Keratinocyte (primary cell): ENCODE data around the gene GNB1.

Source experiments
- EZH2 ChIP-seq: IDR thresholded peaks from one replicate; pipeline ENCODE4 v1.6.1; 2012; ENCODE audit warnings: inconsistent platforms, mild to moderate bottlenecking, low read length, moderate library complexity
- TF ChIP-seq, protein P1 (sequence below), 3 experiments: IDR thresholded peaks in 1 of 3; conservative IDR thresholded peaks in 1 of 3; optimal IDR thresholded peaks in 1 of 3; 2 replicates in 2 of 3; 3 replicates in 1 of 3; pipeline versions ENCODE3 to v1.5.1; 2011; ENCODE audit warnings: low read length in 3 of 3, mild to moderate bottlenecking in 3 of 3, moderate library complexity in 2 of 3, control low read depth in 1 of 3, inconsistent platforms in 1 of 3; ENCODE audit not compliant: insufficient read depth in 2 of 3; ENCODE audit errors: extremely low read depth in 1 of 3

DNA sequence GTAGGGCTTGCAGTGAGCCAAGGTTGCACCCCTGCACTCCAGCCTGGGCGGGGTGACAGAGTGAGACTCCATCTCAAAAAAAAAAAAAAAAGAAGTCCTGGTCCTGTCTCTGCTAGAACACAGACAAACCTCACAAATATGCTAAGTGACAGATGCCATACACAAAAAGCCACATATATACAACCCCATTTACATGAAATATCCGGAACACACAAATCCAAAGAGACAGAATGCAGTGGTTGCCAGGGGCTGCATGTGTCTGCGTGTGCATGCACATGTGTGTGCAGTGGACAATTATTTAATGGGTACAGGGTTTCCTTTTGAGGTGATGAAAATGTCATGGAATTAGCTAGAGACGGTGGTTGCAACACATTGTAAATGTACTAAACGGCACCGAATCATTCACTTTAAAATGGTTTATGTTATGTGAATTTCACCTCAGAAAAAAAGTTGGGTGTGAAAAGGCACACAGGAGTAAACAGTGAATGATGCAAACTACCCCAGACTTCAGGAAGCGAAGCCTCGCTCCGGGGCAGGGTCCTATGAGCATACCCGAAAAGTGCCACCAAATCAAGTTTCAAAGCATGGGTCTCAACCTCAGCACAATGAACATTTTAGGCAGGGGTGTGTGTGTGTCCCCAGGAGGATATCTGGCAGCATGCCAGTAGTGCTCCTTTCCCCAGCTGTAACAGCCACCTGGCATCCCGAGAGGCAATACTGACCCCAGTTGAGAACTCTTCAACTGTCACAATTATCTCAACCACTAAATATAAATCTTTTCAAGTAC is 48.3 kb downstream of the GNB1 start:
- TF ChIP-seq, protein P1, sequence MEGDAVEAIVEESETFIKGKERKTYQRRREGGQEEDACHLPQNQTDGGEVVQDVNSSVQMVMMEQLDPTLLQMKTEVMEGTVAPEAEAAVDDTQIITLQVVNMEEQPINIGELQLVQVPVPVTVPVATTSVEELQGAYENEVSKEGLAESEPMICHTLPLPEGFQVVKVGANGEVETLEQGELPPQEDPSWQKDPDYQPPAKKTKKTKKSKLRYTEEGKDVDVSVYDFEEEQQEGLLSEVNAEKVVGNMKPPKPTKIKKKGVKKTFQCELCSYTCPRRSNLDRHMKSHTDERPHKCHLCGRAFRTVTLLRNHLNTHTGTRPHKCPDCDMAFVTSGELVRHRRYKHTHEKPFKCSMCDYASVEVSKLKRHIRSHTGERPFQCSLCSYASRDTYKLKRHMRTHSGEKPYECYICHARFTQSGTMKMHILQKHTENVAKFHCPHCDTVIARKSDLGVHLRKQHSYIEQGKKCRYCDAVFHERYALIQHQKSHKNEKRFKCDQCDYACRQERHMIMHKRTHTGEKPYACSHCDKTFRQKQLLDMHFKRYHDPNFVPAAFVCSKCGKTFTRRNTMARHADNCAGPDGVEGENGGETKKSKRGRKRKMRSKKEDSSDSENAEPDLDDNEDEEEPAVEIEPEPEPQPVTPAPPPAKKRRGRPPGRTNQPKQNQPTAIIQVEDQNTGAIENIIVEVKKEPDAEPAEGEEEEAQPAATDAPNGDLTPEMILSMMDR (optimal IDR thresholded peaks at IDR 0.05 in 1 of 3, IDR thresholded peaks at IDR 0.05 in 1 of 3, conservative IDR thresholded peaks at IDR 0.05 in 1 of 3; ENCODE audit: extremely low read depth in 1 of 3, insufficient read depth in 2 of 3, low read length in 3 of 3) = no peak
- no peak for TF ChIP-seq EZH2
